A549 treated with AZD2906 at 1 μM for 4 hours (cell line): Measurements from ENCODE around the gene IL4. TPM values are rescaled to one million over a fixed set of nuclear protein-coding genes. Genes with fewer than 3 reads are reported as not detected.

ENCODE experiments used
- total RNA-seq: library from RNA; stranded (reverse); fragments of 200-300 nt; extraction: Qiagen RNA extraction; gene quantifications from 5 replicates; pipeline ENCODE4 v1.2.3, GENCODE V29; 2022

IL4 gene
- total RNA-seq, result not detected in 5 replicates

DNA sequence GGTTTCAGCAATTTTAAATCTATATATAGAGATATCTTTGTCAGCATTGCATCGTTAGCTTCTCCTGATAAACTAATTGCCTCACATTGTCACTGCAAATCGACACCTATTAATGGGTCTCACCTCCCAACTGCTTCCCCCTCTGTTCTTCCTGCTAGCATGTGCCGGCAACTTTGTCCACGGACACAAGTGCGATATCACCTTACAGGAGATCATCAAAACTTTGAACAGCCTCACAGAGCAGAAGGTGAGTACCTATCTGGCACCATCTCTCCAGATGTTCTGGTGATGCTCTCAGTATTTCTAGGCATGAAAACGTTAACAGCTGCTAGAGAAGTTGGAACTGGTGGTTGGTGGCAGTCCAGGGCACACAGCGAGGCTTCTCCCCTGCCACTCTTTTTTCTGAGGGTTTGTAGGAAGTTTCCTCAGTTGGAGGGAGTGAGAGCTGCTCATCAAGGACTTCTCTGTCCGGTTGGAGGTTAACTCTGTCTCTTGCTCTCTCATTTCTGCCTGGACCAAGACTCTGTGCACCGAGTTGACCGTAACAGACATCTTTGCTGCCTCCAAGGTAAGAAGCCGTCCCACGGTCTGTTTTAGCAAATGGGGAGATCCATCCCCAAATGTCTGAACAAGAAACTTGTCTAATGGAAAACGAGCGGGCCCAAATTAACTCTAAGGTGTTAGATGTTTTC, at the start of gene IL4:
Gene IL4 (plus strand): TSS at position 51 of the 692 bp plus-strand sequence. CDS start 62 bp downstream, at position 113.

DNA sequence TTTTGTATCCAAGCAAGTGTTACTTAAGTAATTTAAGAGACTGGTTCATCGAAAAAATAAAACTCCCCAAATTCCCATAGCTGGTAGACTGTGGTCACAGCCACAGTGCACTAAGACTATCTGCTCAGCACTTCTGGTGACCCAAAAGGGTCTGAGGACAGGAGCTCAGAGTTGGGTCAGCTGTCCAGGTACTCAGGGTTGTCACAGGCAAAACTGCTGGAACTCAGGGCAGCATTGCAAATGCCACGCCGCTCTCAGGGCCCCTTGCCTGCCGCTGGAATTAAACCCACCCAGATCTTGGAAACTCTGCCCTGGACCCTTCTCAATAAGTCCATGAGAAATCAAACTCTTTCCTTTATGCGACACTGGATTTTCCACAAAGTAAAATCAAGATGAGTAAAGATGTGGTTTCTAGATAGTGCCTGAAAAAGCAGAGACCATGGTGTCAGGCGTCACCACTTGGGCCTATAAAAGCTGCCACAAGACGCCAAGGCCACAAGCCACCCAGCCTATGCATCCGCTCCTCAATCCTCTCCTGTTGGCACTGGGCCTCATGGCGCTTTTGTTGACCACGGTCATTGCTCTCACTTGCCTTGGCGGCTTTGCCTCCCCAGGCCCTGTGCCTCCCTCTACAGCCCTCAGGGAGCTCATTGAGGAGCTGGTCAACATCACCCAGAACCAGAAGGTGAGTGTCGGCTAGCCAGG, 16.0 kb upstream of the IL4 start, which contains the start of gene IL13:
Gene IL13 (plus strand): TSS at position 498 of the 705 bp plus-strand sequence. CDS start 14 bp downstream, at position 512.

Other genes starting within 250 kb of the IL4 start
- gene IRF1, start 183.2 kb upstream of the IL4 start, total RNA-seq, result 28.0 to 34.3 TPM (median 31.2 TPM) in 5 replicates
- gene IL5, start 130.5 kb upstream of the IL4 start, total RNA-seq, result not detected in 5 replicates
- 24.1 to 32.0 TPM (median 27.7 TPM) in 5 replicates for gene RAD50, start 117.0 kb upstream of the IL4 start, total RNA-seq
- gene IL13, start 15.8 kb upstream of the IL4 start, total RNA-seq, result 0.08 to 0.10 TPM in 2 of 5 replicates, not detected in the others
- gene KIF3A, start 63.6 kb downstream of the IL4 start, total RNA-seq, result 5.9 to 10.5 TPM (median 8.2 TPM) in 5 replicates
- gene CCNI2, start 73.4 kb downstream of the IL4 start, total RNA-seq, result 0.07 to 0.26 TPM (median 0.10 TPM) in 4 of 5 replicates, not detected in the other
- 17.8 to 21.9 TPM (median 19.3 TPM) in 5 replicates for gene SEPTIN8, start 103.2 kb downstream of the IL4 start, total RNA-seq
- 0.08 to 0.16 TPM (median 0.10 TPM) in 5 replicates for gene SOWAHA, start 139.3 kb downstream of the IL4 start, total RNA-seq
- gene SHROOM1, start 156.7 kb downstream of the IL4 start, total RNA-seq, result 7.2 to 10.4 TPM (median 10.0 TPM) in 5 replicates
- 0.19 to 0.31 TPM (median 0.25 TPM) in 5 replicates for gene GDF9, start 192.5 kb downstream of the IL4 start, total RNA-seq
- gene UQCRQ, start 192.7 kb downstream of the IL4 start, total RNA-seq, result 340 to 546 TPM (median 496 TPM) in 5 replicates
- gene LEAP2, start 199.7 kb downstream of the IL4 start, total RNA-seq, result 0.43 to 1.2 TPM (median 0.65 TPM) in 5 replicates